ENCODE measurements around the gene MMRN2.
"Not testable (repeated sequence)": the region's sequence is repeated elsewhere in the genome, so short reads cannot be mapped to it uniquely, and the experiment has no call there.

The MMRN2 gene

DNA sequence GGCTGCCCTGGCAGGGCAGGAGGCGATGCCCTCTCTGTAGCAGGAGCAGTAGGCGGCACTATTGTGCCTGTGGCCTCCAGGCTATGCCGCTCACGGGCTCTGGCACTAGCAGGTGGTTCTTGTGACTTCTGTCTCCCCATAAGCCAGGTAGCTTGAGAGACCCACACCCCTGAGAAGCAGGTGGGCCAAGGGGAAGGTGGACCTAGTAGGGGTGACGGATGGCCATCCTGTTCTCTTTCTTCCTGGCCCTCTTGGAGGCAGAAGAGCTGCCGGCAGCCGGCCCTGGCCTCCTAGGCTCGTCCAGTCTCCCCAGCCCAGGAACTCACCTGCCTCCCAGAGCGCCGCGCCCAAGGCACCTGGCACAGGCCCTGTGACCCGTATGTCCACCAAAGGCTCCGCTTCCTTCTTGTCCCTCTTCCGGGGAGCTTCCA is 15.4 kb downstream of the MMRN2 start:
- no peak for DNase-seq (ENCODE audit: low read depth in 3 of 3)

DNA sequence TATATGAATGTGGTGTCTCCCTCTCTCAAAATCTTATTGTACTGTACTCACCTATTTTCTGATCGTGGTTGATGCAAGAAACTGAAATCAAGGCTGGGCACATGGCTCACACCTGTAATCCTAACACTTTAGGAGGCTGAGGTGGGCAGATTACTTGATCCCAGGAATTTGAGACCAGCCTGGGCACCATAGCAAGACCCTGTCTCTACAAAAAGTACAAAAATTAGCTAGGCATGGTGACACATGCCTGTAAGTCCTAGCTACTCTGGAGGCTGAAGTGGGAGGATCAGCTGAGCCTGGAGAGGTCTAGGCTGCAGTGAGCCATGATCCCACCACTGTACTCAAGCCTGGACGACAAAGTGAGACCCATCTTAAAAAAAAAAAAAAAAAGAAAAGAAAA is 16.0 kb downstream of the MMRN2 start:
- DNase-seq (ENCODE audit: low read depth in 3 of 3), result no peak

DNA sequence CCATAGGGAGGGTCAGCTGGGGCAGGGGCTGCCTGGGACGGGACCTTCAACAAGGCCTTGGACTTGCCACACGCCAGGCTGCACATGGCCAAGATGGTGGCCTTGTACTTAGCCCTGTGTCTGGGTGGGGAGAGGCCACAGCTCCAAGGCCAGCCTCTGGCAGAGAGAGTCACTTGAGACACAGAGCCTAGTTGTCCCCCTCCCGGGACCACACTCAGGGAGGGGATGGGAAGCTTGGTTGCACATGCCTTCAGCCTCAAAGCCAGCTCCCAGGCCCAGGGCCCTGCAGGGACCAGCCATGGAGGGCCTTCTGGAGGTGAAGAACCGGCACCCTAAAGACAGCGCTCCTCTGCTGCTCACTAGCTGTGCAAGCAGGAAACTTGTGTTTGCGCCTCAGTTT is 16.7 kb downstream of the MMRN2 start:
- no peak for DNase-seq (ENCODE audit: low read depth in 3 of 3)

DNA sequence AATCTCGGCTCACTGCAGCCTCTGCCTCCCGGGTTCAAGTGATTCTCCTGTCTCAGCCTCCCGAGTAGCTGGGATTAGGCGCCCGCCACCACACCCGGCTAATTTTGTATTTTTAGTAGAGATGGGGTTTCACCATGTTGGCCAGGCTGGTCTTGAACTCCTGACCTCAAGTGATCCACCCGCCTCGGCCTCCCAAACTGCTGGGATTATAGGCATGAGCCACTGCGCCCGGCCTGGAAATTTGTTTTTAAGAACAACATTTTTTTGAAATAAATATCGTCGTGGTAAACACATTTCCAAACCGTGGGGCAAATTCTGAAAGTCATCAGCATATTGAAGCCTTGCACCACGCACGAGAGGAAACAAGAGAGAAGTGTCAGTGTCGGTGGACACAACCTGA is 17.3 kb downstream of the MMRN2 start:
- DNase-seq (ENCODE audit: low read depth in 3 of 3), result not testable (repeated sequence)

DNA sequence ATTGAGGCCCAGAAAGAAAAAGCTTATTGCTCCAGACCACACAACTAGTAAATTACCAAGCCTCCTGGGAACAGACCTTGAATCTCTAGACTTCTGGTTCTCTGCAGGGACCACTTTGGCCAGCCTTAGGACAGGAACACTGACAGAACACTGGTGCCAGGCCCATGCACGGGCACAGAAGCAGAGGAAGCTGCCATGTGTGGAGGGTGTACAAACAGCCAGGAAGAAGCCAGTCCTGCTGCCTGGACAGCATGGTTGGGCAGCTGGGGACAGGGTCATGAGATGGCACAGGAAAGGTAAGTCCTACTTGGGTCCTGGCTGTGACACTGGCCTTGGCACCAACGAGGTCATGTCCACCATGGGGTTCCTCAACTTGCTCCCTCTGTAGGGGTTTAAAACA is 19.2 kb downstream of the MMRN2 start:
- DNase-seq (ENCODE audit: low read depth in 3 of 3), result no peak

DNA sequence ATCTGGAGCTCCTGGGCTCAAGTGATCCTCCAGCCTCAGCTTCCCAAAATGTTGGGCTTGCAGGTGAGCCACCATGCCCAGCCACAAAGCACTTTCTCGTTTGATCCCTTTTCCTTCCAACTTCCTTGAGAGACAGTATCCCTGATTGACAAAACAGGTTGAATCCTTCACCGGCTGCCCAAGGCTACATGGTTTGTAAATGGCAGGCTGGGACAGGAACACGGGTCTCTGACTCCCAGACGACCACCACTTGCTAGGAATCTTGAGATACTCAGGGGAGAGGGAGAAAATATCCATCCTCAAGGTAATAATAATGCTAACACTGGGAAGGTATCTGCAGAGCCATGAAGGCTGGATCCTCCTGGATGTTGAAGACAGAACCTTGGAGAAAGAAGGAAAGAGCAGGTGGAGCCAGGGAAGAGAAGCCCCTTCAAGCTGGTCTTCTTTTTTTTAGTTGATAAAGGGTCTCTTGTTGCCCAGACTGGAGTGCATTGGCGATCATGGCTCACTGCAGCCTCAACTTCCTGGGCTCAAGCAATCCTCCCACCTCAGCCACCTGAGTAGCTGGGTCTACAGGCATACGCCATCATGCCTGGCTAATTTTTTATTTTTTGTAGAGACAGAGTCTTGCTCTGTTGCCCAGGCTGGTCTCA is 19.8 kb downstream of the MMRN2 start:
- no peak for DNase-seq (ENCODE audit: low read depth in 3 of 3)

DNA sequence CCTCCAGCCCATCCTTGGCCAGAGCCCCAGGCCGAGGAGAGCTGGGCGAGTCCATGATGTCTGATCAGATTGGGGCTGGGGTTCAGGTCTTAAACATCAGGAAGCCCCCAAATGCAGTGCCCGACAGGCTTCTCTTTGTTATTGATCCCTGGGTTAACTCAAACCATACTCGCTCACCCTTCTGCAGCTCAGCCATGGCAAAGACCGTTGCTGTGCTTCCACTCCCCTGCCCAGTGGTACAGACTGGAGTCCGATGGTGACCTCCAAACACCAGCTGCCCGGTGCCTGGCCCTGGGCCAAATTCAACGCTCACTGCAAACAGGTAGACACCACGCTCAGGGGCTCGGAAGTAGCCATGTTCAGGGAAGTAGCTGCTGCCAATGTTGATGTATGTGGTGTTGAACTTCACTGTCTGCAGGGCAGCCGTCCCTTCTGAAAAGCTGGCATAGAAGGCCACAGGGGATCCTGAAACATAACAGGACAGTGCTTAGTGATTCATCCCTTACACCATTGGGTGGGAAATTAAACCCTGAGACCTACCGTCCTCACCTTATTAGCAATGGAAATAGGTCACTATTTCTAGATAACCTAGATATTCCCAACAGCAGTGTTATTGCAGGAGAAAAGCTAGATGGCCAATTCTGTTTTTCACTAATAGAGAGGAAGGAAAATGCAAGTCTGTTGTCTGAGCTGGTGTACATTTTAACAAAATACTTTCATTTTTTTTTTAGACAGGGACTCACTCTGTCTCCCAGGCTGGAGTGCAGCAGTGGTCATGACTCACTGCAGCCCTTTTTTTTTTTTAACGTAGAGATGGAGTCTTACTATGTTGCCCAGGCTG is 20.5 kb downstream of the MMRN2 start:
- DNase-seq (ENCODE audit: low read depth in 3 of 3), result no peak

DNA sequence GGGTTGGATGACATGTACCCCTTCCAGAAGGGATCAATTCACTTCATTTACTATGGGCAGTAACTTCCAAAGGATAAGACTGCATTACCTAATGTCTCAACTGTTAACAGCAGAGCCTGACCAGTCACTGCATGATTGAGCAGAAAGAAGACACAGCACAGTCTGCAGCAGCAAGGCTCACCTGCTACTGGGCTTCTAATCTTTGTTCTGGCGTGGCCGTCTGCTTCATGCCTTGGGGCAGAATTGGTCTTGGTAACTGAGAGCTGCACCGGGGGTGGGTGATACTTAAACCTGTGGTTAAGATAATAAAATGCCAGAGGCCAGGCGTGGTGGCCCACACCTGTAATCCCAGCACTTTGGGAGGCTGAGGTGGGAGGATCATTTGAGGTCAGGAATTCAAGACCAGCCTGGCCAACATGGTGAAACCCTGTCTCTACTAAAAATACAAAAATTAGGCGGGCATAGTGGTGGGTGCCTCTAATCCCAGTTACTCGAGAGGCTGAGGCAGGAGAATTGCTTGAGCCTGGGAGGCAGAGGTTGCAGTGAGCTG is 23.2 kb downstream of the MMRN2 start:
- DNase-seq (ENCODE audit: low read depth in 3 of 3), result not testable (repeated sequence)

DNA sequence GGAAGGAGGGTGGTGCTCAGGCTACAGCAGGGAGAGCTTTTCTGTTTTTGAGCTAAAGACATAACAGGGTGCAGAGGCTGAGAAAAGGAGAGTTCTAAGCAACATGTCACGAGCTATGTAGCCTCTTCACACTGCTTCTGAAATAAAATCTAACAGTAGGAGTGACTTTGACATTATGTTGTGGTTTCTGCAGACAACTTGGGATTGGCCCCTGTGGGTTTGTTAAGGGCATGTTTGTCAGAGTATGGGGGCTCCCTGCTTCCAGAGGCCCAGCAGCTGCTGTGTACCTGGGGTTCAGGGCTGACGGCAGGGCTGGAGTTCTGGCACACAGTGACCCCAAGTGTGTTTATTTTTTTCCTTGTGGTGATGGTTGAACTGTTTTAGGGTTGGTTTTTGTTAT is 24.7 kb downstream of the MMRN2 start:
- no peak for DNase-seq (ENCODE audit: low read depth in 3 of 3)

DNA sequence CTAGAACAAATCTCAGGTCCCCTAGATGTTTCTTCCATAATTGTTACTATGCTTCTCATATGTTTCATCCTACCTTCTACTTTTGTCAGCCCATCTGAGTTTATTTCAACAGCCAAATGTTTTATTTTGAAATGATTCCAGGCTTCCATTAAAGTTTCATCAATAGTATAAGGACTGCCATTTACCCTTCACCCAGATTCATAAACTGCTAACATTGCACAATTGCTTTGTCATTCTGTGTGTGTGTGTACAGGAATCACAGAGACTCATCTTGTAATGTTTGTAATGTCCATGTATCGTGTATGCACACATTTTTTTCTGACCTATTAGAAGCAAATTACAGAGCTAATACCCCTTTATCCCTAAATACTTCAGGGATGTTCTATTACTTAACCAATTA is 25.5 kb downstream of the MMRN2 start:
- no peak for DNase-seq (ENCODE audit: low read depth in 3 of 3)

DNA sequence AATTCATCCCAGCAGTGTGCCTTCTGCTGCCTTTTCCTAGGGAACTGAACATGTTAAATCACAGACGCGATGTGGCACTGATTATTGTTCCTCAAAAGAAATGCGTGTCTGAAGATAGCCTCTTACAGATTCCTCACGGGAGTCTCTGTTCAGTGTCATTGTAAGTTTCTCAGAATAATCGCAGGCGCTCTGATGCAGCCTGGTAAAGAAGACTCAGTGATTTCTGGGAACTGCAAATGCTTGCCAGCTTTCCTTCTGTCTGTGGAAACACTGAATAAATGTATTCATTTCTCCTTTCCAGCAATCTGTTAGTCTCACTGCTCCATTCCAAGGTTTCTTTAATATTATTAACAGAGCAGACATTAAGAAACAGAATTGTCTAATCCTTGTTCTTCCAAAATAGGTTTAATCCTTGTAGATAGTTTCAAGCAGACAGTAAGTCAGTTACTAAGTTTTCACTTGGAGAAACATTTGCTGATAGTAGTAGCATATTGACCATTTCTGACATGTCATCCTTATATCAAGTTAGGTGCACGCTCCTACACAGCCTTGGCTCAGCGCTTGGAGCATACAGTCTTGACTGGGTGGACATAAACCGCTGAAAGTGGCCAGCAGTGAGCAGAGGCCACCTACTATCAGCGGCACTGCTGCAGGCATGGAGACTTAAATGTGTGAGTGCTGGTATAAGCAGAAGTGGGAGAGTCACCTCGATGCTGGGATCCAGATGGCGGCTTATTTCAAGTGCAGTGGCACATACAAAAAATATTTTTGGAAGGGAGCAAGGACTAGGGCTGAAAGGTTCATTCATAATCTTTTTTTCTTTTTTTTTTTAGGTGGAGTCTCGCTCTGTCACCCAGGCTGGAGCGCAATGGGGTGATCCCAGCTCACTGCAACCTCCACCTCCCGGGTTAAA is 27.7 kb downstream of the MMRN2 start:
- no peak for DNase-seq (ENCODE audit: low read depth in 3 of 3)

DNA sequence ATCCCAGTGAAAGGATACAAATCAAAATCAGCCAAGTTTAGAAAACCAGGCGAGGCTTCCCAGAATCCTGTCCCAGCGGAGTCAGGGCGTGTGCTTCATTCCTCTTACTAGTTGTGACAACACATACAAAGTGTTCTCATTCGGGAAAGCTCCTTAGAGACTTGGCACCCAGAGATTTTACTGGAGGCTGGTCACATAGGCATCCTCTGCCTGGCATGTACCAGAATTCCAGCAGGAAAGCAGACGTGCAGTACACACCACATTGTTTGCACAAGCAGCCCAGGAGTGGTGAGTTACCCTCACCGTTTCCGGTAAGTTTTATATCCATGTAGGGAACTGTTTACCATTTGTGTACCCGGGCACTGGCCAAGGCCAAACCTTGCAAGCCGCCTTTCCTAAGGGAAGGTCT is 34.9 kb downstream of the MMRN2 start:
- no peak for DNase-seq (ENCODE audit: low read depth in 3 of 3)

DNA sequence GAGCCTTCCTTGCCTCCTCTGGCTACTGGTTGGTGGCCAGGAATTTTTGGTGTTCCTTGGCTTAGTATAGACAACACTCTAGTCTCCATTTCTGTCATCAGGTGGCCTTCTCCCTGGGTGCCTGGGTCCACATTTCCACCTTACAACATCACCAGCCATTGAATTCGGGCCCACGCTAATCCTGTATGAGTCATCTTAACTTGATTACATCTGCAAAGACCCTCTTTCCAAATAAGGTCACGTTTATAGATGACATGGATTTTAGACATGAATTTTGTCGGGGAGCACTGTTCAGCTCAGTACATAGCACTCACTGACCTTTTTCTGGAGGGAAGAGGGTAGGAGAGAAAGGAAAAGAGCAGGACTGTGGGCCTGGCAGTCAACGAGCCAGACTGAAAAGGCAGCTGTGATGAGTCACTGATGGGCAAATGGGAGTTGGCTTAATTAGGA is 39.4 kb downstream of the MMRN2 start:
- no peak for DNase-seq (ENCODE audit: low read depth in 3 of 3)

DNA sequence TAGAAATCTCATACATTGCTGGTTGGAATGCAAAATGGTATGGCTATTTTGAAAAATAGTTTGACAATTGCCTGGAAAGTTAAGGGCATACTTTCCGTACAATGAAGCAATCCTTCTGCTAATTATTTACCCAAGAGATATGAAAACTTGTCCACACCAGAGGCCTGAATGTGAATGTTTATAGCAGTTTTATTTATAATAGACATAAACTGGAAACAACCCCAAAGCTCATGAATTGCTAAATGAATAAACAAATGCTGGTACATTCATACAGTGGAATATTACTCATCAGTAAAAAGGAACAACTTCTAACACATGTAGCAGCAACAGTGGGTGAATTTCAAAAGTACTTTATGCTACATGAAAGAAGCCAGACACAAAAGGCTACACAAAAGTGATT is 42.7 kb downstream of the MMRN2 start:
- DNase-seq (ENCODE audit: low read depth in 3 of 3), result no peak

DNA sequence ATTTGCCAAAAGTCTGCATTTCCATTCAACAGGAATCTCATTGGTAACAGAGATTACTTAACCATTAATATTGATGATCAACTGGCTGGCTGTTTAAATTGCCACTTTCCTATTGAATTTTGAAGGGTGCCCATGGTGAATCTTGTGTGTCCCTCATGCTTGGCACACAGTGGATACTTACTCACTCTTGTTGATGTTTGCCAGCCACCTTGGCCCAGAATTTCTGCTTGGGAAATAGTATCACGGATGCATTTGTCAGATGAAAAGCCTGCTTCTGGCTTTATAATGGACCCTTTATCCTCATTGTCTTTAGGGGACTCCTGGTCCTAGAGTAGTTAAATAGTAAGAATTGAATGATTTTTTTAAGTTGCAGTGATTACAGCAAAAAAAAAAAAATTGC is 52.0 kb downstream of the MMRN2 start:
- DNase-seq (ENCODE audit: low read depth in 3 of 3), result no peak

DNA sequence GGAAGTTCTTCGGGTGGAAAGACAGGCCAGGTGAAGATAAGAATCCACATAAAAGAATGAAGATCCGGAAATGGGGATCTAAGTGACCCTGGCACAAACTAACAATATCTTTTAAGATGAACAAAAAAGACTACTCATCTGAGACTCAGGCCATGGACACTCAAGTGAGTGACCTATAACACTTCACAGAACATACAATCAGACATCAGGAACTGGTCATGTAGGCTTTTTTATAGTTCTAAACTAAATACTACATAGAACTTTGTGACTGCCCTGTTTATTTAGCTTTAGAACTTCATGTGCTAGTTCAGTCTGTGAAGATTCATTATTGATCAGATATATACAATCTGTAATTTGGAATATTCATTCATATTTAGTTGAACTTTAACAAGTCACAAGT is 52.8 kb downstream of the MMRN2 start:
- no peak for DNase-seq (ENCODE audit: low read depth in 3 of 3)

DNA sequence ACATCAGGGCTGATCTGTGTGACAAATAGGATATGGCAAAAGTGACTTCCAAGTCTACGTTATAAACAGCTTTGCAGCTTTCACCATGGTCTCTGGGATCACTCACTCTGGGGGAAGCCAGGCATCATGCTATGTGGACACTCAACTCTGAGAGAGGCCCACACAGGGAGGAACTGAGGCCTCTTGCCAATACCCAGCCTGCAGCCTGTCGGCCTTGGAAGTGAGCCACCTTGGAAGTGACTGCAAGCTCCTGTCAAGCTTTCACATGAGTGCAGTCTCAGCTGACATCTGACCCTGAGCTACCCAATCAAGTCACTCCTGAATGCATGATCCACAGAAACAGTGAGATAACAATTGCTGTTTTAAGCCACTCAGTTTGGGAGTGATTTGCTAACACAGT is 56.5 kb downstream of the MMRN2 start:
- no peak for DNase-seq (ENCODE audit: low read depth in 3 of 3)

DNA sequence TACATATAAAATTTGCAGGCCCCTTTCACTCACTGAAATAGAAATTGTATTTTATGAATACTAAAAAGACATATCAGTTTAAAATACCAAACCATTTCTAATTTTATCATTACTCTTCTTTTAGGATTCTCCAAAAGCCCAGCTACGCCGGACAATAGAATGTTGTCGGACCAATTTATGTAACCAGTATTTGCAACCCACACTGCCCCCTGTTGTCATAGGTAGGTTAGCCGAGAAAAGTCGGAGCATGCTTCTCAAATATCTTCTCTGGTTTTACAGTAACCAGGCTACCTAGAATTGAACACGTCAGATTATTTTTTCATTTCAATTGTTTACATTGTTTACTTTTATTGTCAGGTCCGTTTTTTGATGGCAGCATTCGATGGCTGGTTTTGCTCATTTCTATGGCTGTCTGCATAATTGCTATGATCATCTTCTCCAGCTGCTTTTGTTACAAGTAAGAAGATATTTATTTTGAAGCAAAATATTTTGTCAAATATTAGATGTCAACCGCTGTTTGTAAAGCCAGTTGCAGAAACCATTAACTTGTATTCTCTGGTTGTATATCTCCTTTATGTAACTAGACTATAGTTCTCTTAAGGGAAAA is 57.6 kb downstream of the MMRN2 start:
- peak in 2 of 3 donors; percentile 3 to 36 for DNase-seq (ENCODE audit: low read depth in 3 of 3)

DNA sequence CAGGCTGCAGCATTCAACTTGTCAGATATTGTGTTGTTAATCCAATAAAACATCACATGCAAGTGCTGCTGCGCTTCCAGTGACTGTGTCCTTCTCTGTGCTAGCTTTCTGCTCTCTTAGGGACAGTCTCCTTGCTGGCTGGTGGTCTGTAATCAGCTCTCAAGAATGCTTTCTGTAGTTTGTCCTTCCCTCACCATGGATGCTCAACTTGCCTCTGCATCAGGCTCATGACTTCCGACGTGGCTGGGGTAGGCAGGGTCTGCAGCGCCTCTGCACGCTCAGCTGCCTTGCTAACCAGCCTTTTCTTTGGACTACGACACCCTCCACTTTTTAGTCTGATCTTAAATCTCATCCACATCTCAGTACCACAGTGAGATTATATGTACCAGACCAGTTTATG is 58.3 kb downstream of the MMRN2 start:
- no peak for DNase-seq (ENCODE audit: low read depth in 3 of 3)

DNA sequence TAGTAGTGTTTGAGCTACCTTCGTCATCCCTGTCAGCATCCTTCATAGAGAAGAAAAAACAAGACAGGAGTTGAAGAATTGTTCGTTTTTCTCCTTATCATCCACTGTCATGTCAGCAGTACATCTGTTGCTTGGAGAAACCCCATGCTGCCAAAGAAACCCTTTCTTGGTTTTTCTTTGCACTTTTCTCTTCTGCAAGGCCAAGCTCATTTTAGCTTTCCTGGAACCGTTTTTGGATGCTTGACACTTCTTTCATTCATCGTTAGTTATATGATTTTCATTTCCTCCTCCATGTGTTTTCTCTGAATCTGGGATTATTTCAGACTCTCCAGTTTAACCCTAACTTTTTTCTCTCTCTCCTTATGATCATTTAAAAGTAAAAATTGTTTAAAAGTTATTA is 58.9 kb downstream of the MMRN2 start:
- no peak for DNase-seq (ENCODE audit: low read depth in 3 of 3)

DNA sequence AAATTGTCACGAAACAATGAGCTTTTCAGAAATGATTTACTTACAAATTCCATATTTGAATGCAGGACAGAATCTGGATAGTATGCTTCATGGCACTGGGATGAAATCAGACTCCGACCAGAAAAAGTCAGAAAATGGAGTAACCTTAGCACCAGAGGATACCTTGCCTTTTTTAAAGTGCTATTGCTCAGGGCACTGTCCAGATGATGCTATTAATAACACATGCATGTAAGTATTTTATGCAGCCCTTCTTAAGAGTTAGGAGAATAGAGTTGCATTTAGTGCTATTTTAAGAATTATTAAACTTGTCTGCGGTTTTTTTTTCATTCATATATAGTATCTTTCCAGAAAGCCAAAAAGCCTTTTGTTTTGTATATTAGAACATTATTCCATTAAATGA is 67.4 kb downstream of the MMRN2 start:
- no peak for DNase-seq (ENCODE audit: low read depth in 3 of 3)
